Tibial nerve (tissue), 4 donors: Measurements from ENCODE around the gene RPS6KA2. TPM values are rescaled to one million over a fixed set of nuclear protein-coding genes. Genes with fewer than 3 reads are reported as not detected.

Experiments
- DNase-seq, 2 donors: peaks; one replicate each; pipeline ENCODE4 v3.0.0-alpha.2; 2019; ENCODE audit warnings: low spot score in 2 of 2
- H3K27ac ChIP-seq, 4 donors: fragments of 200-600 bp; sonication (generic) in 3 of 4; one replicate each; pipeline ENCODE4 v1.5.1; 2017 to 2019; ENCODE audit warnings: mild to moderate bottlenecking in 1 of 4
- H3K27me3 ChIP-seq, 2 donors: fragments of 200-600 bp; sonication (generic) in 1 of 2; one replicate each; pipeline versions ENCODE4 v1.5.1 to v1.6.0; 2017 to 2019
- H3K36me3 ChIP-seq, 3 donors: fragments of 200-600 bp; sonication (generic); one replicate each; pipeline ENCODE4 v1.5.1; 2018 to 2019
- H3K4me1 ChIP-seq, 4 donors: fragments of 200-600 bp; sonication (generic) in 3 of 4; one replicate each; pipeline ENCODE4 v1.5.1; 2017 to 2019
- H3K4me3 ChIP-seq, 4 donors: fragments of 200-600 bp; sonication (generic) in 3 of 4; one replicate each; pipeline ENCODE4 v1.5.1; 2017 to 2019; ENCODE audit warnings: mild to moderate bottlenecking in 1 of 4, moderate library complexity in 1 of 4
- H3K9me3 ChIP-seq, 4 donors: fragments of 200-600 bp; sonication (generic) in 3 of 4; one replicate each; pipeline ENCODE4 v1.5.1; 2017 to 2019
- EP300 ChIP-seq, 2 donors: sonication (generic); formaldehyde crosslinking; IDR thresholded peaks; one replicate each; pipeline ENCODE4 v1.6.1; 2017; ENCODE audit warnings: antibody characterized with exemption in 2 of 2, mild to moderate bottlenecking in 1 of 2
- POLR2A ChIP-seq, 2 donors: fragments of 450-650 bp; IDR thresholded peaks; one replicate each; pipeline ENCODE4 v1.6.1; 2017; ENCODE audit warnings: antibody characterized with exemption in 2 of 2, mild to moderate bottlenecking in 2 of 2, moderate library complexity in 2 of 2
- WGBS, 2 donors: methylation state at CpG; one replicate each; pipeline ENCODE4 v1.1.5; 2018; 5-methylcytosine and 5-hydroxymethylcytosine counted together
- total RNA-seq, 4 donors: library from RNA; depleted of rRNA; stranded (reverse); fragments of >200 nt; gene quantifications; one replicate each; pipeline ENCODE4 v1.1.0, GENCODE V29; 2016
- TF ChIP-seq, protein P1 (sequence below), 5 experiments: fragments of 200-600 bp in 3 of 5; fragments of 450-650 bp in 2 of 5; sonication (generic) in 3 of 5; IDR thresholded peaks; one replicate each; pipeline ENCODE4 v1.5.1; 2016 to 2019; ENCODE audit warnings: antibody characterized with exemption in 5 of 5, mild to moderate bottlenecking in 3 of 5, moderate library complexity in 2 of 5

The RPS6KA2 gene
- total RNA-seq, 4 donors from 2014 or later = 89.6 to 153 (median 103) TPM

DNA sequence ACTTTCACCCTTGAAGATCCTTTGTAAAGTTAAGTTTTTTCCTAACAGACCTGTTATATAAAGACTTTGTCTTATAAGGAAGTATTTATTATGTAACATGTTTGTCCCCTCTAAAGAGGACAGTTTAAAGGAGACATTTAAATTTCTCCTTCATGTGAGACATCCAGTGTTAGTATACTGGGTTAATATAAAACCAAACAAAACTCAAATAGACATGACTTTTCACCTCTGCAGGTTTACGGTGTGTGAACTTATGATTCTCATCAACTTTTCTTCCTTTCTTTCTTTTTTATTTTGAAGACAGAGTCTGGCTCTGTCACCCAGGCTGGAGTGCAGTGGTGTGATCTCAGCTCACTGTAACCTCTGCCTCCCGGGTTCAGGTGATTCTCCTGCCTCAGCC lies 226.9 kb downstream of the RPS6KA2 start:
- TF ChIP-seq, protein P1, sequence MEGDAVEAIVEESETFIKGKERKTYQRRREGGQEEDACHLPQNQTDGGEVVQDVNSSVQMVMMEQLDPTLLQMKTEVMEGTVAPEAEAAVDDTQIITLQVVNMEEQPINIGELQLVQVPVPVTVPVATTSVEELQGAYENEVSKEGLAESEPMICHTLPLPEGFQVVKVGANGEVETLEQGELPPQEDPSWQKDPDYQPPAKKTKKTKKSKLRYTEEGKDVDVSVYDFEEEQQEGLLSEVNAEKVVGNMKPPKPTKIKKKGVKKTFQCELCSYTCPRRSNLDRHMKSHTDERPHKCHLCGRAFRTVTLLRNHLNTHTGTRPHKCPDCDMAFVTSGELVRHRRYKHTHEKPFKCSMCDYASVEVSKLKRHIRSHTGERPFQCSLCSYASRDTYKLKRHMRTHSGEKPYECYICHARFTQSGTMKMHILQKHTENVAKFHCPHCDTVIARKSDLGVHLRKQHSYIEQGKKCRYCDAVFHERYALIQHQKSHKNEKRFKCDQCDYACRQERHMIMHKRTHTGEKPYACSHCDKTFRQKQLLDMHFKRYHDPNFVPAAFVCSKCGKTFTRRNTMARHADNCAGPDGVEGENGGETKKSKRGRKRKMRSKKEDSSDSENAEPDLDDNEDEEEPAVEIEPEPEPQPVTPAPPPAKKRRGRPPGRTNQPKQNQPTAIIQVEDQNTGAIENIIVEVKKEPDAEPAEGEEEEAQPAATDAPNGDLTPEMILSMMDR (IDR thresholded peaks at IDR 0.05) = no peak
- TF ChIP-seq POLR2A (IDR thresholded peaks at IDR 0.05) = no peak
- no peak for TF ChIP-seq EP300 (IDR thresholded peaks at IDR 0.05)
- DNase-seq = no peak
- H3K4me1 ChIP-seq = peaks cover 0 to 4% (median 2%) of the 10 kb centered on the region in 4 donors
- H3K9me3 ChIP-seq = no peaks in the 10 kb centered on the region
- no peak overlapping the region for H3K27ac ChIP-seq
- H3K4me3 ChIP-seq = no peak overlapping the region
- H3K27me3 ChIP-seq = no peaks in the 10 kb centered on the region
- WGBS, 2 donors = 82 to 83% methylated on average over 2 of the region's 2 CpGs
- no peaks in the 10 kb centered on the region for H3K36me3 ChIP-seq

DNA sequence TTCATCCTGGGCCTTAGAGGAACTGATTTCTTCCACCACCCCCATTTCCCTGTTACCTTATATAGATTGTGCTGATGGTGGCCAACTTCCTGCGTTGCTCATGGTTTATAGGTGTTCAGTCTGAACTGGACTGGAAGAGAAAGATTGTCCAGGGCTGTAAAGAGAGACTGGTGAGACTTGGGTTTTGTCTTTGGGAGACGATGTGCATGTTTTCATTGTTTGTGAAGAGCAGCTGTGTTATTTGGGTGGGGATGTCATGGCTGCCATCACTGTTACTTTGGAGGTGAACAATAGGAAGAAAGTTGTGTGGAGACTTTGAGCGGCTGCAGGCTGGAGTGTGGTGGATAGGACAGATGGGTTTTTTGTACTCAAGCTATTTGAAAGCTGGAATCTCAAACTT lies 228.7 kb downstream of the RPS6KA2 start:
- Histone ChIP-seq H3K4me3 (no peak overlapping the region), H3K9me3 (no peaks in the 10 kb centered on the region), H3K27ac (no peak overlapping the region), H3K27me3 (no peaks in the 10 kb centered on the region), H3K4me1 (peaks cover 0 to 4% (median 2%) of the 10 kb centered on the region in 4 donors), H3K36me3 (no peaks in the 10 kb centered on the region)
- WGBS, 2 donors = 72 to 76% methylated on average over 3 of the region's 3 CpGs
- DNase-seq = no peak
- TF ChIP-seq, protein P1 (IDR thresholded peaks at IDR 0.05) = no peak
- no peak for TF ChIP-seq EP300 (IDR thresholded peaks at IDR 0.05)
- no peak for TF ChIP-seq POLR2A (IDR thresholded peaks at IDR 0.05)

DNA sequence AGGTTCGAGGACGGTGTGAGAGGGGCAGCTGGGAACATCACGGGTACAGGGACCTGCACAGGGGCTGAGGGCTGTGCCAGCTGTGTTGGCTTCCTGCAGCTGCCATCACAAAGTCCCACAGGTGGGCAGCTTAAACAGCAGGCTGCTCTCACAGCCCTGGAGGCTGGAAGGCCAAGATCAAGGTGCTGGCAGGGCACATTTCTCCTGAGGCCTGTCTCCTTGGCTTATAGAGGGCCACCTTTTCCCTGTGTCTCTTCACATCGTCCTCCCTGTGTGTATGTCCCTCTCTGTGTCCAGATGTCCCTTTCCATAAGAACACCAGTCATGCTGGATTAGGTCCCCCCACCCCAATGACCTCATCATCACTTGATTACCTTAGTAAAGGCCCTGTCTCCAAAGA lies 229.2 kb downstream of the RPS6KA2 start:
- no peak for DNase-seq
- WGBS, 2 donors = 89 to 94% methylated on average over 4 of the region's 4 CpGs
- no peak overlapping the region for H3K4me3 ChIP-seq
- no peaks in the 10 kb centered on the region for H3K27me3 ChIP-seq
- TF ChIP-seq EP300 (IDR thresholded peaks at IDR 0.05) = no peak
- H3K36me3 ChIP-seq = no peaks in the 10 kb centered on the region
- no peaks in the 10 kb centered on the region for H3K9me3 ChIP-seq
- H3K27ac ChIP-seq = no peak overlapping the region
- peaks cover 0 to 4% (median 2%) of the 10 kb centered on the region in 4 donors for H3K4me1 ChIP-seq

DNA sequence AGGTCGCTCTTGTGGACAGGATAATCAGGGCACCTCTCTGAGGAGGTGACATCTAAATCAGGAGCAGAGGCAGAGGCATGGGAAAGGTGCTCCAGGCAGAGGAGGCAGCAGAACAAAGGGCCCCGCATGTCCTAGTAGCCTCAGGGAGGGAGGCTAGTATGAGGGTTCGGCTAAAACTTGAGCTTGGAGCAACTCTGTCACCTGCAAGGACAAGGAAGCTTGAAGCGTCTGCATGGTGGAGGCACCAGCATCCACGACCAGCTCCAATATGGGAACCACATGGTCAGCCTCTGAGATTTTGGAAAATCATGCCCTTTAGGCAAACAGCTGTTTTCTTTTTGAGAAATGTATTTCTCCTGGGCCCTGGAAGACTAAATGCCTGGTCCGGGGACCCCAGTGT lies 231.3 kb downstream of the RPS6KA2 start:
- Histone ChIP-seq H3K9me3 (no peaks in the 10 kb centered on the region), H3K4me3 (no peak overlapping the region), H3K27me3 (no peaks in the 10 kb centered on the region), H3K4me1 (peaks cover 0 to 3% (median 1%) of the 10 kb centered on the region in 4 donors), H3K36me3 (no peaks in the 10 kb centered on the region), H3K27ac (no peak overlapping the region)
- TF ChIP-seq, protein P1 (IDR thresholded peaks at IDR 0.05) = no peak
- TF ChIP-seq EP300 (IDR thresholded peaks at IDR 0.05) = no peak
- no peak for TF ChIP-seq POLR2A (IDR thresholded peaks at IDR 0.05)
- DNase-seq = no peak
- WGBS, 2 donors = 76 to 79% methylated on average over 6 of the region's 6 CpGs

DNA sequence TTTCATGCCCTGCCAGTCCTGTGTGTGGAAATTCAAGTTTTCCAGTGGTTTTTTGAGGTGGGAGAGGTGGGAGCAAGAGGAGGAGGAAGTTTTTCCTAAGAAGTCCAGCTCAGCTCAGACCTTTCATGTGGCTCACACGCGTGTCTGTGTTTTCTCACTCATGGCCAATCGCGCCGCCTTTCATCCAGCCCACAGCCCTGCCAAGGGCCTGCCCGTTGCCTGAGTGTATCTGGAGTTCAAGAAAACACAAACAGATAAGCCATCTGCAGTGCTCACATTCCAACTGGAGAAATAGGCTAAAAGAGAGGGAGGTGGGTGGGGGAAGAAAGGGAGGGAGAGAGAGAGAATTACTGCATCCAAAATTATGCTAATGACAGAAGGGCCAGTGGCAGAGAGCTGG lies 231.7 kb downstream of the RPS6KA2 start:
- Histone ChIP-seq H3K4me1 (no peaks in the 10 kb centered on the region), H3K4me3 (no peak overlapping the region), H3K27ac (no peak overlapping the region), H3K9me3 (no peaks in the 10 kb centered on the region), H3K27me3 (no peaks in the 10 kb centered on the region), H3K36me3 (no peaks in the 10 kb centered on the region)
- no peak for DNase-seq
- 65 to 67% methylated on average over 6 of the region's 6 CpGs for WGBS, 2 donors
- TF ChIP-seq EP300 (IDR thresholded peaks at IDR 0.05) = no peak
- TF ChIP-seq POLR2A (IDR thresholded peaks at IDR 0.05) = no peak
- TF ChIP-seq, protein P1 (IDR thresholded peaks at IDR 0.05) = no peak
